A172 (cell line): ENCODE data around the gene VPS50. TPM values are rescaled to one million over a fixed set of nuclear protein-coding genes. Genes with fewer than 3 reads are reported as not detected.
A peak's percentile ranks its signal among the peaks of the same experiment; 100 is the strongest.
"Not testable (repeated sequence)": the region's sequence is repeated elsewhere in the genome, so short reads cannot be mapped to it uniquely, and the experiment has no call there.

ENCODE experiments used
- DNase-seq: peaks from one replicate; pipeline ENCODE4 v3.0.0-alpha.2; 2015; ENCODE audit warnings: low spot score
- total RNA-seq: library from RNA; depleted of rRNA; stranded (reverse); fragments of >200 nt; shearing (Covaris generic); gene quantifications from 2 replicates; pipeline ENCODE4 v1.2.3, GENCODE V29; 2014

The VPS50 gene
- total RNA-seq, 1 experiment from 2014 or later: 54.3 TPM

- no peak for DNase-seq
Observed at GRCh38 chr7:93239824-93240223, 7.7 kb downstream of the VPS50 start.

- no peak for DNase-seq
Observed at GRCh38 chr7:93242106-93242505, 9.9 kb downstream of the VPS50 start.

- peak; percentile 37 for DNase-seq
Observed at GRCh38 chr7:93245525-93246432, 13.6 kb downstream of the VPS50 start.

- peak; percentile 13 for DNase-seq
Observed at GRCh38 chr7:93249491-93250148, 17.5 kb downstream of the VPS50 start.

GRCh38 chr7:93258661-93259060, 26.5 kb downstream of the VPS50 start:
- no peak for DNase-seq

GRCh38 chr7:93262535-93262934, 30.4 kb downstream of the VPS50 start:
- no peak for DNase-seq

- no peak for DNase-seq
Observed at GRCh38 chr7:93265220-93265619, 33.1 kb downstream of the VPS50 start.

GRCh38 chr7:93279541-93279940, 47.4 kb downstream of the VPS50 start:
- DNase-seq: no peak

GRCh38 chr7:93284908-93285307, 52.7 kb downstream of the VPS50 start:
- DNase-seq: no peak

- DNase-seq: no peak
Observed at GRCh38 chr7:93293229-93293628, 61.1 kb downstream of the VPS50 start.

- no peak for DNase-seq
Observed at GRCh38 chr7:93298206-93298605, 66.0 kb downstream of the VPS50 start.

- no peak for DNase-seq
Observed at GRCh38 chr7:93298671-93299070, 66.5 kb downstream of the VPS50 start.

GRCh38 chr7:93301736-93302135, 69.6 kb downstream of the VPS50 start:
- no peak for DNase-seq

GRCh38 chr7:93307131-93307660, 75.0 kb downstream of the VPS50 start:
- no peak for DNase-seq

- DNase-seq: no peak
Observed at GRCh38 chr7:93307943-93308342, 75.8 kb downstream of the VPS50 start.

GRCh38 chr7:93310346-93310745, 78.2 kb downstream of the VPS50 start:
- DNase-seq: peak; percentile 46

GRCh38 chr7:93314449-93314848, 82.3 kb downstream of the VPS50 start:
- no peak for DNase-seq

GRCh38 chr7:93315896-93316295, 83.7 kb downstream of the VPS50 start:
- no peak for DNase-seq

GRCh38 chr7:93316730-93317129, 84.6 kb downstream of the VPS50 start:
- DNase-seq: no peak

GRCh38 chr7:93320887-93321286, 88.7 kb downstream of the VPS50 start:
- DNase-seq: no peak

GRCh38 chr7:93326291-93326690, 94.1 kb downstream of the VPS50 start:
- DNase-seq: not testable (repeated sequence)

GRCh38 chr7:93327006-93327633, 95.0 kb downstream of the VPS50 start:
- peak; percentile 87 for DNase-seq
